ENCODE results near the gene PHACTR3.

Gene PHACTR3

GRCh38 chr20:59817846-59818615 lies 213.7 kb downstream of the PHACTR3 start:
- no peak for DNase-seq (ENCODE audit: low spot score)

- no peak for DNase-seq (ENCODE audit: low spot score)
Measured at GRCh38 chr20:59818911-59819310, 214.6 kb downstream of the PHACTR3 start.

- no peak for DNase-seq (ENCODE audit: low spot score)
Measured at GRCh38 chr20:59819496-59820203, 215.3 kb downstream of the PHACTR3 start.

GRCh38 chr20:59820204-59821041 lies 216.1 kb downstream of the PHACTR3 start:
- no peak for DNase-seq (ENCODE audit: low spot score)

GRCh38 chr20:59821201-59821600 lies 216.9 kb downstream of the PHACTR3 start:
- DNase-seq (ENCODE audit: low spot score), result no peak

- no peak for DNase-seq (ENCODE audit: low spot score)
Measured at GRCh38 chr20:59821788-59822187, 217.4 kb downstream of the PHACTR3 start.

- DNase-seq (ENCODE audit: low spot score), result no peak
Measured at GRCh38 chr20:59822291-59823029, 218.1 kb downstream of the PHACTR3 start.

GRCh38 chr20:59823030-59823423 lies 218.7 kb downstream of the PHACTR3 start:
- DNase-seq (ENCODE audit: low spot score), result no peak

- DNase-seq (ENCODE audit: low spot score), result no peak
Measured at GRCh38 chr20:59823491-59824259, 219.3 kb downstream of the PHACTR3 start.

- DNase-seq (ENCODE audit: low spot score), result no peak
Measured at GRCh38 chr20:59824711-59825562, 220.6 kb downstream of the PHACTR3 start.

- DNase-seq (ENCODE audit: low spot score), result no peak
Measured at GRCh38 chr20:59825563-59825920, 221.2 kb downstream of the PHACTR3 start.

GRCh38 chr20:59825944-59826759 lies 221.8 kb downstream of the PHACTR3 start:
- DNase-seq (ENCODE audit: low spot score), result no peak

GRCh38 chr20:59827138-59828056 lies 223.1 kb downstream of the PHACTR3 start:
- DNase-seq (ENCODE audit: low spot score), result no peak

GRCh38 chr20:59828125-59829053 lies 224.0 kb downstream of the PHACTR3 start:
- DNase-seq (ENCODE audit: low spot score), result no peak

- no peak for DNase-seq (ENCODE audit: low spot score)
Measured at GRCh38 chr20:59829054-59829785, 224.9 kb downstream of the PHACTR3 start.

Data from CD4-positive, alpha-beta T cell treated with Interleukin-15 for 4 hours (primary cell).